Subcutaneous abdominal adipose tissue (tissue), 5 donors: ENCODE data around the gene OLFM1.

Experiments used
- H3K27ac ChIP-seq: one replicate; pipeline ENCODE4 v1.7.0; 2013; ENCODE audit warnings: low read depth, mild to moderate bottlenecking, inconsistent platforms, low read length, moderate library complexity
- H3K27me3 ChIP-seq, 5 donors: one replicate each; pipeline ENCODE4 v1.7.0; 2013; ENCODE audit warnings: low read length in 5 of 5, inconsistent platforms in 1 of 5; ENCODE audit not compliant: control insufficient read depth in 5 of 5, insufficient read depth in 4 of 5
- H3K36me3 ChIP-seq, 5 donors: one replicate each; pipeline ENCODE4 v1.7.0; 2013; ENCODE audit warnings: low read length in 5 of 5; ENCODE audit not compliant: control insufficient read depth in 5 of 5, insufficient read depth in 5 of 5
- H3K4me1 ChIP-seq, 5 donors: one replicate each; pipeline ENCODE4 v1.7.0; 2013; ENCODE audit warnings: low read length in 5 of 5, mild to moderate bottlenecking in 3 of 5, moderate library complexity in 1 of 5; ENCODE audit not compliant: control insufficient read depth in 5 of 5, insufficient read depth in 5 of 5
- H3K4me3 ChIP-seq, 5 donors: one replicate each; pipeline ENCODE4 v1.7.0; 2013; ENCODE audit warnings: low read length in 5 of 5, low read depth in 1 of 5
- H3K9ac ChIP-seq, 5 donors: one replicate each; pipeline ENCODE4 v1.7.0; 2013; ENCODE audit warnings: low read length in 5 of 5, mild to moderate bottlenecking in 4 of 5, moderate library complexity in 3 of 5
- H3K9me3 ChIP-seq, 5 donors: one replicate each; pipeline ENCODE4 v1.7.0; 2013; ENCODE audit warnings: low read length in 5 of 5; ENCODE audit not compliant: control insufficient read depth in 5 of 5
- donor health status: healthy.
- donor health status: healthy.
- donor health status: healthy.
- donor health status: healthy.
- donor health status: healthy.

OLFM1 gene

DNA sequence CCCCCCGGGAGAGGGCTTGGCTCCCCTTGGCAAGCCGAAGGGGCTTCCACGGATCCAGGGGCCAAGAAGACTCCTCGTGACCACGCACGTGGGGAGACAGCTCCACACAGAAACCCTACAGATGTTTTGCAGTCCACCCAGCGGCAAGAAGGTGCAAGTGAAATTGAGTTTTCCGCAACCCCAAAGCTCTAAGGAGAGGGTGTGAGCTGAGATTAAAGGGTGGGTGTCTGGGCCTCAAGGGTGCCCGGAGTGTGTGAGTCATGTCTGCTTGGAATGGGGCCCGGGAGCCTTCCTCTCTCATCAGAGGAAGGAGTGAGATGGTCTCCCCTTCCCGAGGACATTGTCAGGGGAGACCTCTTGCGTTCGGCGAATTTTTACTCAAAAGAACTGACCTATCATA is 79.1 kb downstream of the OLFM1 start:
- Histone ChIP-seq H3K27me3 (peaks cover 26 to 58% (median 46%) of the 10 kb centered on the region in 5 donors), H3K4me3 (no peak overlapping the region), H3K36me3 (no peaks in the 10 kb centered on the region), H3K4me1 (no peaks in the 10 kb centered on the region), H3K27ac (no peak overlapping the region), H3K9me3 (no peaks in the 10 kb centered on the region), H3K9ac (no peak overlapping the region)

DNA sequence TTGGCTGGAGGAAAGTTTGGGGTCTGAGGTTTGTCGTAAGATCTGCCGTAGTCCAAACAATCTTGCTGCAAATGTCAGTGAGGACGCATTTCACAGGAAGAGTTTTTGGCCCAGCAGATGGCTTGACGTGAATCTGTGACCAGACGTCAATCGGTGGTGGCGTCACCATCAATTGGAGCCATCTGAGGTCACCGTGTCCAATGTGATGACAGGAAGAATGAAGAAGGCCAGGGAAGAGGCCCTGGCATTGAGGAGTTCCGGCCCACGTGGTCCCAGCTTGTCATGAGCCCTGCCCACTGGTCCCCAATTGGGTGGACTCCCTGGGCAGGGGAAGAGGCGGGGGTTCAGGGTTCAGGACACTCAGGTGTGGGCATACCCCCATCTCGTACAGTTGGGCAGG is 79.9 kb downstream of the OLFM1 start:
- H3K4me1 ChIP-seq = no peaks in the 10 kb centered on the region

GRCh38 chr9:135167849-135168655 is 80.6 kb downstream of the OLFM1 start:
- Histone ChIP-seq H3K9ac (no peak overlapping the region), H3K27me3 (peaks cover 26 to 58% (median 46%) of the 10 kb centered on the region in 5 donors), H3K9me3 (no peaks in the 10 kb centered on the region), H3K27ac (no peak overlapping the region), H3K36me3 (no peaks in the 10 kb centered on the region), H3K4me1 (no peaks in the 10 kb centered on the region), H3K4me3 (no peak overlapping the region)

More for the DNA sequence above, 79.9 kb downstream of the OLFM1 start:
- no peak overlapping the region for H3K9ac ChIP-seq
- H3K4me3 ChIP-seq = no peak overlapping the region
- no peaks in the 10 kb centered on the region for H3K9me3 ChIP-seq
- H3K36me3 ChIP-seq = no peaks in the 10 kb centered on the region
- no peak overlapping the region for H3K27ac ChIP-seq
- H3K27me3 ChIP-seq = peaks cover 26 to 58% (median 46%) of the 10 kb centered on the region in 5 donors

- no peak overlapping the region for H3K27ac ChIP-seq
- no peak overlapping the region for H3K9ac ChIP-seq
- H3K27me3 ChIP-seq = peaks cover 25 to 57% (median 45%) of the 10 kb centered on the region in 5 donors
- H3K9me3 ChIP-seq = no peaks in the 10 kb centered on the region
- H3K4me3 ChIP-seq = no peak overlapping the region
- no peaks in the 10 kb centered on the region for H3K36me3 ChIP-seq
- no peaks in the 10 kb centered on the region for H3K4me1 ChIP-seq
These were observed 82.3 kb downstream of the OLFM1 start for GRCh38 chr9:135169709-135170226.

- Histone ChIP-seq H3K36me3 (no peaks in the 10 kb centered on the region), H3K4me1 (no peaks in the 10 kb centered on the region), H3K9me3 (no peaks in the 10 kb centered on the region), H3K9ac (no peak overlapping the region), H3K27me3 (peaks cover 25 to 57% (median 41%) of the 10 kb centered on the region in 5 donors), H3K27ac (no peak overlapping the region), H3K4me3 (no peak overlapping the region)
These were observed 83.1 kb downstream of the OLFM1 start for GRCh38 chr9:135170535-135170934.
